NCI-H2196 treated with DMSO at 0.1 percent for 48 hours (cell line): ENCODE data around the gene GP5.

ENCODE experiments used
- DNase-seq: peaks from one replicate; lab custom pipeline; 2025; ENCODE audit not compliant: unreplicated experiment; lab: John Stamatoyannopoulos, UW

GP5 gene

GRCh38 chr3:194351952-194352536, 47.0 kb downstream of the GP5 start:
- DNase-seq: no peak

GRCh38 chr3:194351080-194351672, 47.9 kb downstream of the GP5 start, which contains the start of gene CPN2:
Gene CPN2, minus strand, starts transcription at chr3:194351328. Its CDS starts 8,626 bp downstream, at chr3:194342702.
- DNase-seq: no peak

GRCh38 chr3:194350726-194351071, 48.4 kb downstream of the GP5 start:
- DNase-seq: no peak

- DNase-seq: no peak
Measured at GRCh38 chr3:194348354-194348753, 50.7 kb downstream of the GP5 start.

- DNase-seq: no peak
Measured at GRCh38 chr3:194346621-194347020, 52.4 kb downstream of the GP5 start.

GRCh38 chr3:194346035-194346434, 53.0 kb downstream of the GP5 start:
- DNase-seq: no peak
